Lower leg skin (tissue), 4 donors: ENCODE measurements around the gene KCNK3. TPM values are rescaled to one million over a fixed set of nuclear protein-coding genes. Genes with fewer than 3 reads are reported as not detected.
A peak's percentile ranks its signal among the peaks of the same experiment; 100 is the strongest.

Experiments
- DNase-seq, 2 donors: peaks; one replicate each; pipeline ENCODE4 v3.0.0-alpha.2; 2019; ENCODE audit warnings: low spot score in 2 of 2
- H3K4me3 ChIP-seq: fragments of 200-600 bp; sonication (generic); 2 replicates; pipeline ENCODE4 v1.5.1; 2017; ENCODE audit warnings: mild to moderate bottlenecking, low read depth; ENCODE audit not compliant: poor library complexity, severe bottlenecking
- POLR2A ChIP-seq, 2 donors: fragments of 450-650 bp; IDR thresholded peaks; one replicate each; pipeline ENCODE4 v1.6.1; 2016 to 2017; ENCODE audit warnings: antibody characterized with exemption in 2 of 2, mild to moderate bottlenecking in 1 of 2, moderate library complexity in 1 of 2
- WGBS, 2 donors: methylation state at CpG; one replicate each; pipeline ENCODE4 v1.1.5; 2018; 5-methylcytosine and 5-hydroxymethylcytosine counted together
- intact Hi-C: fragments of 100-400 bp; cut with DNase I; formaldehyde crosslinking; loops from one replicate; pipeline ENCODE4 v1.15.0; 2023; ENCODE audit warnings: low total_unique reads
- total RNA-seq, 4 donors: library from RNA; depleted of rRNA; stranded (reverse); fragments of >200 nt; gene quantifications; one replicate each; pipeline ENCODE4 v1.1.0, GENCODE V29; 2016
- TF ChIP-seq, protein P1 (sequence below), 3 donors: fragments of 450-650 bp; IDR thresholded peaks; one replicate each; pipeline ENCODE4 v1.5.1; 2016; ENCODE audit warnings: antibody characterized with exemption in 3 of 3, mild to moderate bottlenecking in 3 of 3, moderate library complexity in 2 of 3

KCNK3 gene
- total RNA-seq, 4 donors from 2014 or later = 0.42 to 3.1 (median 0.69) TPM; not detected in 1

- intact Hi-C loops = no loop called here
- no peak overlapping the region for H3K4me3 ChIP-seq
- no peak for DNase-seq
- WGBS, 2 donors = 87 to 89% methylated on average over 12 of the region's 12 CpGs
- no peak for TF ChIP-seq POLR2A (IDR thresholded peaks at IDR 0.05)
- TF ChIP-seq, protein P1, sequence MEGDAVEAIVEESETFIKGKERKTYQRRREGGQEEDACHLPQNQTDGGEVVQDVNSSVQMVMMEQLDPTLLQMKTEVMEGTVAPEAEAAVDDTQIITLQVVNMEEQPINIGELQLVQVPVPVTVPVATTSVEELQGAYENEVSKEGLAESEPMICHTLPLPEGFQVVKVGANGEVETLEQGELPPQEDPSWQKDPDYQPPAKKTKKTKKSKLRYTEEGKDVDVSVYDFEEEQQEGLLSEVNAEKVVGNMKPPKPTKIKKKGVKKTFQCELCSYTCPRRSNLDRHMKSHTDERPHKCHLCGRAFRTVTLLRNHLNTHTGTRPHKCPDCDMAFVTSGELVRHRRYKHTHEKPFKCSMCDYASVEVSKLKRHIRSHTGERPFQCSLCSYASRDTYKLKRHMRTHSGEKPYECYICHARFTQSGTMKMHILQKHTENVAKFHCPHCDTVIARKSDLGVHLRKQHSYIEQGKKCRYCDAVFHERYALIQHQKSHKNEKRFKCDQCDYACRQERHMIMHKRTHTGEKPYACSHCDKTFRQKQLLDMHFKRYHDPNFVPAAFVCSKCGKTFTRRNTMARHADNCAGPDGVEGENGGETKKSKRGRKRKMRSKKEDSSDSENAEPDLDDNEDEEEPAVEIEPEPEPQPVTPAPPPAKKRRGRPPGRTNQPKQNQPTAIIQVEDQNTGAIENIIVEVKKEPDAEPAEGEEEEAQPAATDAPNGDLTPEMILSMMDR (IDR thresholded peaks at IDR 0.05) = peak in 1 of 3 donors; percentile 44
These were observed 28.9 kb downstream of the KCNK3 start for GRCh38 chr2:26721115-26722032.

DNA sequence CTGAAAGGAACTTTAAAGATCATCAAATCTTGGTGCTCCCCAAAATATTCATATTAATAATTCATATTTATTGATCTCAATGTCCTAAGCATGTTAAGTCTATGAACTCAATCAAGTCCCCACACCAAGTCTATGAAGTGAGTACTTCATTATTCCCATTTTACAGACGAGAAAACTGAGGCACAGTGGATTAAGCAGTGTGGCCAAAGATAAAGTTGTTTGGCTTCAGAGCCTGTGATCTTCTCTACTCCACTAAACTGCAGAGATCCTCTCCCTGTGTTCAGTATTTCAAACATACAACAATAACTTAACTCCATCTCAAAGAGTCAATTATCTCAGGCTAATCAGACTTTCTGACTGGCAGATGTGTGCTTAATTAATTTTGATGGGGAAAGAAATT, 29.8 kb downstream of the KCNK3 start:
- WGBS, 2 donors = 94 to 95% methylated on average over 1 of the region's 1 CpG
- no peak for DNase-seq
- TF ChIP-seq POLR2A (IDR thresholded peaks at IDR 0.05) = no peak
- TF ChIP-seq, protein P1 (IDR thresholded peaks at IDR 0.05) = no peak
- intact Hi-C loops = no loop called here
- H3K4me3 ChIP-seq = no peak overlapping the region

DNA sequence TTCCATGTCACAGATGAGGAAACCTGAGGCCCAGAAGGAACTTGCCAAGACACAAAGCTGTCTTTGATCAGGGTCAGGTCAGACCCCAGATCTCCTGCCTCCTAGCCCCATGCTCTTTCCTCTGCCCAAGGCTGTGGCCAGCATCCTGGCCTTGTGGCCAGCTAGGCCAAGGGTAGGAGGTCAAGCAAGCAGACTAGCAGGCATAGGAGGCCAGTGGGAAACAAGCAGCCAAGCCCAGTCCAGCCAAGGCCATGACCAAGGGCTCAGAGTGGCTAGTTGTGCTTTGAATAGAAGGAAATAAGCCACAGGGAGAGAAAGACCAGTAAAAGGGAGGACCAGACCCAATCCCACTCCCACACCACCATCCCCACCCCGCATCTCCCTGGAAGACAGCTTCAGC, 30.4 kb downstream of the KCNK3 start:
- no peak for DNase-seq
- 100% methylated on average over 1 of the region's 1 CpG for WGBS, 2 donors
- intact Hi-C loops = no loop called here
- TF ChIP-seq, protein P1 (IDR thresholded peaks at IDR 0.05) = no peak
- TF ChIP-seq POLR2A (IDR thresholded peaks at IDR 0.05) = no peak
- H3K4me3 ChIP-seq = no peak overlapping the region

- no peak overlapping the region for H3K4me3 ChIP-seq
- intact Hi-C loops = no loop called here
- TF ChIP-seq POLR2A (IDR thresholded peaks at IDR 0.05) = no peak
- TF ChIP-seq, protein P1 (IDR thresholded peaks at IDR 0.05) = no peak
- DNase-seq = no peak
- 86 to 94% methylated on average over 3 of the region's 3 CpGs for whole genome bisulfite sequencing, 2 donors
These were observed 31.0 kb downstream of the KCNK3 start for GRCh38 chr2:26723475-26723874.

GRCh38 chr2:26723991-26724750, 31.6 kb downstream of the KCNK3 start:
- no peak overlapping the region for H3K4me3 ChIP-seq
- intact Hi-C loops = no loop called here
- 59 to 66% methylated on average over 11 to 14 of the region's 14 CpGs for WGBS, 2 donors
- DNase-seq = peak in 1 of 2 donors; percentile 90
- TF ChIP-seq, protein P1 (IDR thresholded peaks at IDR 0.05) = no peak
- TF ChIP-seq POLR2A (IDR thresholded peaks at IDR 0.05) = no peak
